Naive thymus-derived CD4-positive, alpha-beta T cell (primary cell): ENCODE results near the gene LRRC55. TPM values are rescaled to one million over a fixed set of nuclear protein-coding genes. Genes with fewer than 3 reads are reported as not detected.

Experiments used
- ATAC-seq: fragments of 150-1000 bp; cut with Tn5 transposase; 2 replicates; pipeline ENCODE4 v1.10.0; 2021; ENCODE audit warnings: mild to moderate bottlenecking, moderate library complexity
- CTCF ChIA-PET: fragments of 350-600 bp; sonication (Branson Sonifier 250); formaldehyde crosslinking; loops from one replicate; lab custom pipeline; 2021; ENCODE audit warnings: antibody characterized with exemption; lab: Charles Lee
- POLR2A ChIA-PET: fragments of 350-600 bp; sonication (Branson Sonifier 250); formaldehyde crosslinking; loops from one replicate; lab custom pipeline; 2021; ENCODE audit warnings: antibody characterized with exemption, inconsistent platforms; lab: Charles Lee
- DNase-seq, 9 donors: peaks; one replicate each; pipeline versions ENCODE4 v3.0.0 to v3.0.0-alpha.2; 2020 to 2022; ENCODE audit warnings: mixed read lengths in 1 of 9
- H3K27ac ChIP-seq: one replicate; pipeline ENCODE4 v1.7.0; 2013; ENCODE audit warnings: mild to moderate bottlenecking, low read depth, low read length, moderate library complexity
- H3K27me3 ChIP-seq, 2 donors: one replicate each; pipeline ENCODE4 v1.7.0; 2013; ENCODE audit warnings: low read length in 2 of 2, mild to moderate bottlenecking in 2 of 2, moderate library complexity in 2 of 2; ENCODE audit not compliant: control insufficient read depth in 2 of 2, insufficient read depth in 2 of 2
- H3K36me3 ChIP-seq, 3 experiments: 1 replicate in 2 of 3; 2 replicates in 1 of 3; pipeline ENCODE4 v1.7.0; 2013; ENCODE audit warnings: low read length in 3 of 3, mild to moderate bottlenecking in 3 of 3, moderate library complexity in 1 of 3; ENCODE audit not compliant: insufficient read depth in 3 of 3, control insufficient read depth in 2 of 3
- H3K4me1 ChIP-seq, 2 donors: one replicate each; pipeline ENCODE4 v1.7.0; 2013; ENCODE audit warnings: low read length in 2 of 2, mild to moderate bottlenecking in 2 of 2, moderate library complexity in 1 of 2; ENCODE audit not compliant: control insufficient read depth in 2 of 2, insufficient read depth in 2 of 2
- H3K4me3 ChIP-seq: 2 replicates; pipeline ENCODE4 v1.7.0; 2013; ENCODE audit warnings: mild to moderate bottlenecking, low read length
- H3K9me3 ChIP-seq, 3 experiments: 1 replicate in 2 of 3; 2 replicates in 1 of 3; pipeline ENCODE4 v1.7.0; 2013; ENCODE audit warnings: low read length in 3 of 3; ENCODE audit not compliant: control insufficient read depth in 2 of 3
- H3K27ac Mint-ChIP-seq, 9 donors: one replicate each; pipeline ENCODE4 v1.8.0; 2020 to 2022; ENCODE audit warnings: mixed read lengths in 9 of 9, mild to moderate bottlenecking in 8 of 9, moderate library complexity in 5 of 9, inconsistent platforms in 2 of 9
- H3K27me3 Mint-ChIP-seq, 5 donors: one replicate each; pipeline ENCODE4 v1.8.0; 2021 to 2022; ENCODE audit warnings: mixed read lengths in 5 of 5, mild to moderate bottlenecking in 1 of 5
- H3K36me3 Mint-ChIP-seq, 5 donors: one replicate each; pipeline ENCODE4 v1.8.0; 2020 to 2022; ENCODE audit warnings: mixed read lengths in 5 of 5, mild to moderate bottlenecking in 3 of 5, inconsistent platforms in 1 of 5
- H3K4me1 Mint-ChIP-seq, 7 donors: one replicate each; pipeline ENCODE4 v1.8.0; 2020 to 2022; ENCODE audit warnings: mixed read lengths in 7 of 7, mild to moderate bottlenecking in 3 of 7, inconsistent platforms in 1 of 7
- H3K4me3 Mint-ChIP-seq, 10 donors: one replicate each; pipeline ENCODE4 v1.8.0; 2020 to 2022; ENCODE audit warnings: mild to moderate bottlenecking in 10 of 10, mixed read lengths in 10 of 10, moderate library complexity in 6 of 10, inconsistent platforms in 2 of 10
- H3K9me3 Mint-ChIP-seq, 11 donors: one replicate each; pipeline ENCODE4 v1.8.0; 2020 to 2022; ENCODE audit warnings: mixed read lengths in 11 of 11, mild to moderate bottlenecking in 4 of 11, inconsistent platforms in 1 of 11, moderate library complexity in 1 of 11
- intact Hi-C, 2 donors: fragments of 100-400 bp; cut with micrococcal nuclease; formaldehyde crosslinking; loops; one replicate each; pipeline ENCODE4 v1.15.1; 2023
- polyA plus RNA-seq, 2 donors: library from polyadenylated mRNA; unstranded; fragments of 300-500 nt; fragmentation: Illumina TruSeq; gene quantifications; one replicate each; pipeline ENCODE4 v1.2.3, GENCODE V29; 2021
- total RNA-seq, 6 experiments: library from RNA in 5 of 6; stranded (reverse) in 5 of 6; gene quantifications; 1 replicate in 5 of 6; 2 replicates in 1 of 6; pipeline ENCODE4 v1.2.3 and lab custom pipeline; 2021 to 2026

Gene LRRC55
- total and polyA plus RNA-seq, 7 experiments from 2014 or later = not detected

GRCh38 chr11:57154739-57155138 lies 27.0 kb upstream of the LRRC55 start:
- peaks cover 0 to 8% (median 0%) of the 10 kb centered on the region in 5 donors for H3K36me3 Mint-ChIP-seq
- Histone ChIP-seq H3K9me3 (no peaks in the 10 kb centered on the region), H3K27me3 (no peaks in the 10 kb centered on the region), H3K4me1 (no peaks in the 10 kb centered on the region), H3K4me3 (no peak overlapping the region), H3K36me3 (no peaks in the 10 kb centered on the region), H3K27ac (no peak overlapping the region)
- intact Hi-C loops = no loop called here
- peaks cover 10 to 48% (median 30%) of the 10 kb centered on the region in 5 donors for H3K27me3 Mint-ChIP-seq
- ChIA-PET CTCF (no interaction called here), POLR2A (no interaction called here)
- H3K9me3 Mint-ChIP-seq = no peaks in the 10 kb centered on the region
- DNase-seq (no peak), ATAC-seq (no peak)
- H3K27ac Mint-ChIP-seq = no peak overlapping the region
- H3K4me3 Mint-ChIP-seq = no peak overlapping the region
- peaks cover 0 to 1% (median 0%) of the 10 kb centered on the region in 7 donors for H3K4me1 Mint-ChIP-seq

- peaks cover 10 to 44% (median 33%) of the 10 kb centered on the region in 5 donors for H3K27me3 Mint-ChIP-seq
- no peak for DNase-seq
- H3K4me1 Mint-ChIP-seq = peaks cover 0 to 1% (median 0%) of the 10 kb centered on the region in 7 donors
- Histone ChIP-seq H3K36me3 (no peaks in the 10 kb centered on the region), H3K4me3 (no peak overlapping the region), H3K4me1 (no peaks in the 10 kb centered on the region), H3K27ac (no peak overlapping the region), H3K9me3 (no peaks in the 10 kb centered on the region), H3K27me3 (no peaks in the 10 kb centered on the region)
- ChIA-PET CTCF (no interaction called here), POLR2A (no interaction called here)
- intact Hi-C loops = no loop called here
- H3K36me3 Mint-ChIP-seq = peaks cover 0 to 8% (median 0%) of the 10 kb centered on the region in 5 donors
- peaks cover 0 to 2% (median 0%) of the 10 kb centered on the region in 11 donors for H3K9me3 Mint-ChIP-seq
- ATAC-seq = no peak
- no peak overlapping the region for H3K27ac Mint-ChIP-seq
- H3K4me3 Mint-ChIP-seq = no peak overlapping the region
Observed at GRCh38 chr11:57155400-57155799, 26.4 kb upstream of the LRRC55 start.

- Mint-ChIP-seq H3K27ac (no peak overlapping the region), H3K9me3 (peaks cover 0 to 2% (median 0%) of the 10 kb centered on the region in 11 donors), H3K4me1 (peaks cover 0 to 1% (median 0%) of the 10 kb centered on the region in 7 donors), H3K27me3 (peaks cover 12 to 40% (median 33%) of the 10 kb centered on the region in 5 donors), H3K36me3 (peaks cover 0 to 8% (median 0%) of the 10 kb centered on the region in 5 donors), H3K4me3 (no peak overlapping the region)
- no peak overlapping the region for H3K4me3 ChIP-seq
- POLR2A ChIA-PET = no interaction called here
- ATAC-seq = no peak
- H3K27ac ChIP-seq = no peak overlapping the region
- CTCF ChIA-PET = no interaction called here
- H3K27me3 ChIP-seq = no peaks in the 10 kb centered on the region
- intact Hi-C loops = no loop called here
- DNase-seq = no peak
- H3K36me3 ChIP-seq = no peaks in the 10 kb centered on the region
- H3K4me1 ChIP-seq = no peaks in the 10 kb centered on the region
- H3K9me3 ChIP-seq = no peaks in the 10 kb centered on the region
Observed at GRCh38 chr11:57155838-57156607, 25.7 kb upstream of the LRRC55 start.

GRCh38 chr11:57156928-57157327 lies 24.8 kb upstream of the LRRC55 start:
- Histone ChIP-seq H3K4me1 (no peaks in the 10 kb centered on the region), H3K27me3 (no peaks in the 10 kb centered on the region), H3K27ac (no peak overlapping the region), H3K36me3 (no peaks in the 10 kb centered on the region), H3K9me3 (no peaks in the 10 kb centered on the region), H3K4me3 (no peak overlapping the region)
- DNase-seq (no peak), ATAC-seq (no peak)
- CTCF ChIA-PET = no interaction called here
- POLR2A ChIA-PET = no interaction called here
- peaks cover 18 to 47% (median 36%) of the 10 kb centered on the region in 5 donors for H3K27me3 Mint-ChIP-seq
- H3K9me3 Mint-ChIP-seq = peaks cover 0 to 2% (median 0%) of the 10 kb centered on the region in 11 donors
- peaks cover 0 to 8% (median 0%) of the 10 kb centered on the region in 5 donors for H3K36me3 Mint-ChIP-seq
- H3K4me3 Mint-ChIP-seq = no peak overlapping the region
- intact Hi-C loops = no loop called here
- H3K27ac Mint-ChIP-seq = no peak overlapping the region
- H3K4me1 Mint-ChIP-seq = peaks cover 0 to 1% (median 0%) of the 10 kb centered on the region in 7 donors

- Histone ChIP-seq H3K36me3 (no peaks in the 10 kb centered on the region), H3K4me1 (no peaks in the 10 kb centered on the region), H3K4me3 (no peak overlapping the region), H3K27me3 (no peaks in the 10 kb centered on the region), H3K9me3 (no peaks in the 10 kb centered on the region), H3K27ac (no peak overlapping the region)
- H3K27ac Mint-ChIP-seq = no peak overlapping the region
- peaks cover 0 to 3% (median 0%) of the 10 kb centered on the region in 11 donors for H3K9me3 Mint-ChIP-seq
- no peak overlapping the region for H3K4me3 Mint-ChIP-seq
- peaks cover 19 to 53% (median 43%) of the 10 kb centered on the region in 5 donors for H3K27me3 Mint-ChIP-seq
- H3K4me1 Mint-ChIP-seq = peaks cover 0 to 1% (median 0%) of the 10 kb centered on the region in 7 donors
- H3K36me3 Mint-ChIP-seq = peaks cover 0 to 8% (median 0%) of the 10 kb centered on the region in 5 donors
- ATAC-seq = no peak
- POLR2A ChIA-PET = no interaction called here
- CTCF ChIA-PET = no interaction called here
- intact Hi-C loops = no loop called here
- no peak for DNase-seq
Observed at GRCh38 chr11:57157624-57158023, 24.1 kb upstream of the LRRC55 start.

GRCh38 chr11:57158180-57158579 lies 23.6 kb upstream of the LRRC55 start:
- Histone ChIP-seq H3K4me1 (no peaks in the 10 kb centered on the region), H3K4me3 (no peak overlapping the region), H3K27ac (no peak overlapping the region), H3K9me3 (no peaks in the 10 kb centered on the region), H3K36me3 (no peaks in the 10 kb centered on the region), H3K27me3 (no peaks in the 10 kb centered on the region)
- DNase-seq (no peak), ATAC-seq (no peak)
- H3K4me1 Mint-ChIP-seq = peaks cover 0 to 1% (median 0%) of the 10 kb centered on the region in 7 donors
- no peak overlapping the region for H3K4me3 Mint-ChIP-seq
- H3K9me3 Mint-ChIP-seq = peaks cover 0 to 3% (median 0%) of the 10 kb centered on the region in 11 donors
- H3K27me3 Mint-ChIP-seq = peaks cover 19 to 53% (median 49%) of the 10 kb centered on the region in 5 donors
- CTCF ChIA-PET = no interaction called here
- peaks cover 0 to 8% (median 0%) of the 10 kb centered on the region in 5 donors for H3K36me3 Mint-ChIP-seq
- H3K27ac Mint-ChIP-seq = no peak overlapping the region
- POLR2A ChIA-PET = no interaction called here
- intact Hi-C loops = no loop called here
